MM.1S (cell line): ENCODE measurements around the gene NAALADL2.

Experiments used
- CTCF ChIP-seq: fragments of 300-600 bp; sonication (generic); IDR thresholded peaks from 2 replicates; pipeline ENCODE4 v1.5.1; 2016; ENCODE audit warnings: antibody characterized with exemption, low read length, mixed read lengths
- EZH2 ChIP-seq: fragments of 300-600 bp; sonication (generic); optimal IDR thresholded peaks from 2 replicates; pipeline ENCODE3; 2017; ENCODE audit warnings: low read depth, mild to moderate bottlenecking, antibody characterized with exemption, low read length, mixed read lengths
- EZH2phosphoT487 ChIP-seq: fragments of 300-600 bp; sonication (generic); IDR thresholded peaks from 2 replicates; pipeline ENCODE4 v1.6.1; 2018; ENCODE audit warnings: antibody characterized with exemption, low read length

GRCh38 chr3:175662815-175663214 is 803.7 kb downstream of the NAALADL2 start:
- TF ChIP-seq CTCF: no peak
- TF ChIP-seq EZH2: no peak
- TF ChIP-seq EZH2phosphoT487: no peak
